ENCODE results near the gene YY2. TPM values are rescaled to one million over a fixed set of nuclear protein-coding genes. Genes with fewer than 3 reads are reported as not detected.

Gene YY2
- total RNA-seq, 1 donor from 2014 or later = 1.1 TPM

- no peak for TF ChIP-seq CTCF (IDR thresholded peaks at IDR 0.05)
- ATAC-seq = peak; percentile 96 to 99
- no peaks in the 10 kb centered on the region for H3K4me1 ChIP-seq
- peaks cover 9% of the 10 kb centered on the region for H3K36me3 ChIP-seq
- intact Hi-C loops (cut with DNase I) = no loop called here
- peak within 1 kb of the TSS; percentile 67 for H3K4me3 ChIP-seq
- H3K9me3 ChIP-seq = no peaks in the 10 kb centered on the region
- peak; percentile 84 for DNase-seq
- H3K27me3 ChIP-seq (ENCODE audit: low read depth) = no peaks in the 10 kb centered on the region
- H3K27ac ChIP-seq = peak within 1 kb of the TSS; percentile 84
Observed at GRCh38 chrX:21839334-21840192, 16.2 kb upstream of the YY2 start, which contains the start of gene MBTPS2. MBTPS2 (plus strand) TSS chrX:21839617; CDS start chrX:21839735, 118 bp downstream.

DNA sequence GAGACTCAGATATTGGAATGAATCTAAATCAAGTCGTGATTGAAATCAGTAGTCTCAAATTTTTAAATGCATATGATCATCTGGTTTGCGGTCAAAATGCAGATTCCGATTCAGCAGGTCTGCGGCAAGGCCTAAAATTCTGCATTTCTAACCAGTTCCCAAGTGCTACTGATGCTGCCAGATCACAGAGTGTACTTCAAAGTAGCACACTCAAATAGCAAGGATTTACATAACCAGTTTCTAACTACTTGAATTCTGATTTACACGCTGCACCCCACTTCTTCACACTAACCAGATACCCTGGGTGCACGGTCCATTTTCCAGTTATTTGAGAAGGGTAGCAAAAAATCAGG is 15.6 kb upstream of the YY2 start:
- peak overlapping the region; percentile 67 for H3K4me3 ChIP-seq
- peaks cover 14% of the 10 kb centered on the region for H3K36me3 ChIP-seq
- ATAC-seq = peak in 1 of 2 donors; percentile 31
- H3K9me3 ChIP-seq = no peaks in the 10 kb centered on the region
- peak overlapping the region; percentile 84 for H3K27ac ChIP-seq
- intact Hi-C loops (cut with DNase I) = no loop called here
- no peak for DNase-seq
- TF ChIP-seq CTCF (IDR thresholded peaks at IDR 0.05) = no peak
- no peaks in the 10 kb centered on the region for H3K27me3 ChIP-seq (ENCODE audit: low read depth)
- H3K4me1 ChIP-seq = no peaks in the 10 kb centered on the region

DNA sequence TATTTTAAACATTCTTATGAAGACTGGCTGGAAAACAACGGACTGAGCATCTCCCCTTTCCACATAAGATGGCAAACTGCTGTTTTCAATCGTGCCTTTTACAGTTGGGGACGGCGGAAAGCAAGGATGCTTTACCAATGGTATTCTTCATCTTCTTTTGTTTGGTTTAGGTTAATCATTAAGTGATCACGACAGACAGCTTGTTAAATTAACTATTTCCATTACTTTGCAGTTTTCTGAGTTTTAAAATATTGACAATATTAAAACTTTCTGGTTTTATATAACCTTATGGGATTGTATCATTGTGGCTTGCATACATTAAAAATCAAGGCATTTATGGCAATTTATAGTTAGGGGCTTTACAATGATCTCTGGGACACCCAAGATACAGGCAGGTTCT is 12.6 kb upstream of the YY2 start:
- H3K4me1 ChIP-seq = no peaks in the 10 kb centered on the region
- no peak for DNase-seq
- peaks cover 30% of the 10 kb centered on the region for H3K36me3 ChIP-seq
- H3K4me3 ChIP-seq = no peak overlapping the region
- H3K9me3 ChIP-seq = no peaks in the 10 kb centered on the region
- no peaks in the 10 kb centered on the region for H3K27me3 ChIP-seq (ENCODE audit: low read depth)
- H3K27ac ChIP-seq = no peak overlapping the region
- TF ChIP-seq CTCF (IDR thresholded peaks at IDR 0.05) = no peak
- intact Hi-C loops (cut with DNase I) = no loop called here
- ATAC-seq = no peak

- DNase-seq (no peak), ATAC-seq (no peak)
- no peak overlapping the region for H3K4me3 ChIP-seq
- intact Hi-C loops (cut with DNase I) = no loop called here
- H3K27me3 ChIP-seq (ENCODE audit: low read depth) = no peaks in the 10 kb centered on the region
- peaks cover 32% of the 10 kb centered on the region for H3K36me3 ChIP-seq
- H3K4me1 ChIP-seq = no peaks in the 10 kb centered on the region
- no peak for TF ChIP-seq CTCF (IDR thresholded peaks at IDR 0.05)
- H3K9me3 ChIP-seq = no peaks in the 10 kb centered on the region
- H3K27ac ChIP-seq = no peak overlapping the region
Observed at GRCh38 chrX:21845096-21845495, 10.7 kb upstream of the YY2 start.

DNA sequence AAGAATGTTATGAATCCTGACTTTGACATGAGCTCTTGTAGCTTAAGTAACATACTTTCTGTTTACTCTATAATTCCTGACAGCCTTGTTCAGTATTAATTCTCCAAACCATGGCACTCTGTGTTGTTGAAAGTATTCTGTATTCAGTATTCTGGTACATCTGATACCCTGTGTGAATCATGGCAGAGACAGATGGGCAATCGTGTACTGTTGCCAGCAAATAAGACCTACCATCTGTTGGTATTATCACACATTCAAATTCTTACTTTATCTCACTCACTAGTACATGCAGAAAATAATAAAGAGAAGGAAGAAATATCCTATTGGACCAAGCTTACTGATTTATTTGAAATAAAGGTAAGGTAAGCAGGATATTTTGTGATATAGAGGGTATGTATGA is 8.4 kb upstream of the YY2 start:
- Histone ChIP-seq H3K4me3 (no peak overlapping the region), H3K27me3 (ENCODE audit: low read depth) (no peaks in the 10 kb centered on the region), H3K27ac (no peak overlapping the region), H3K4me1 (no peaks in the 10 kb centered on the region), H3K36me3 (peaks cover 49% of the 10 kb centered on the region), H3K9me3 (no peaks in the 10 kb centered on the region)
- ATAC-seq (no peak), DNase-seq (no peak)
- intact Hi-C loops (cut with DNase I) = no loop called here
- no peak for TF ChIP-seq CTCF (IDR thresholded peaks at IDR 0.05)
